ENCODE results near the gene PKD2.

PKD2 gene

DNA sequence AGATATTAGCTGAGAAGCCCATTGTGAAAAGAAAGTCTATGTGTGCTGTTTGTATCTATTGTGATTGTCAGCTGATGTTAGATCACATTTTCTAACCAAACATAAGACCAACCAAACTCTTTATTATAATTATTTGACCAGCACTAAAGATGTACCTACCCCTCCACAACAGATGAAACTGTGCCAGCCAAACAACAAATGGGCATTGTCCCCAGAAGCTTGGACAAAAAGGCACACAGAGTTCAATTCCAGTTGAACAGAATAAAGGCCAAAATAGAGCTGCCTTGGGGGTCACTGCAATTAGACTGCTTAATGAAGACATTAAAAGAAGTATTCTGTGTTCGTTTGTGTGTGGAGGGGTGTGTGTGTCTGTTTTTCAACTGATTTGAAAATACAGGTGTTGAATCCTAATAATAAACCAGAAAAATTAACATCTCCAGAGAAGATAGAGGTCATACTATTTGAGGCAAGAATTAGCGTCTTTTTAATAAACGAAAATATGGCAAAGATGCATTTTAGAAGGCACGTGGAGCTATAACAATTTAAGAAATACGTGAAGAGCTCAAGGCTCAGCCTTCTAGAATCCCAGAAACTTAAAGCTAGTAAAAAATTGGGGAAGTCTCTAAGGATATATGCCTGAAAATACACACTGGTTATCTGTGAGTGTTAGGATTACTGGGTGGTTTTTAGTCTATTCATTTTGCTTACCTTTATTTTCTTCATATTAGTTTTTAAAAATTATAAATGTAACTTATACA is 29.7 kb upstream of the PKD2 start:
- Histone ChIP-seq H3K4me3 (ENCODE audit: low read length) (no peak overlapping the region), H3K4me1 (ENCODE audit: control insufficient read depth, low read depth, low read length) (peaks cover 30% of the 10 kb centered on the region), H3K27me3 (ENCODE audit: control insufficient read depth, insufficient read depth, low read length) (no peaks in the 10 kb centered on the region), H3K9ac (ENCODE audit: low read length) (no peak overlapping the region), H3K27ac (ENCODE audit: low read length) (no peak overlapping the region), H3K36me3 (ENCODE audit: control insufficient read depth, low read depth, low read length) (peaks cover 3% of the 10 kb centered on the region), H3K9me3 (ENCODE audit: control insufficient read depth, low read depth, low read length) (no peaks in the 10 kb centered on the region)

DNA sequence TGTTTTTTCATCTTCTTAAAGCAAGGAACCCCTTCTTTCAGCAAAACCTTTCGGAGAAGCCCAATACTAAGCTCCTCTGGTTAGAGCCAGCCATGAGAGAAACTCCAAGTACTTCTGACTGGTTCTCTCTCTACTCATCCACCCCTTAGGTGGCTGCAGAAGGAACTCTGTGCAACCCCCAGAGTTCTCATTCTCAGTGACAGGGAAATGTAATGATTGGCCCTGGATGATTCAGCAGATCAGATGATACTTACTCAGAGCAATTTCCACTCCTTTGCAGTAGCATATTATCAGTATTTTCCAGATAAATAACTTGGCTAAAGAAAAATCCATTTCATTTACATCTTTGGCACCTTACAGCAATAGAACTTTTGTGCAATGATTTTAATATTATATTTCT is 28.8 kb upstream of the PKD2 start:
- no peak overlapping the region for H3K9ac ChIP-seq (ENCODE audit: low read length)
- no peak overlapping the region for H3K4me3 ChIP-seq (ENCODE audit: low read length)
- H3K27me3 ChIP-seq (ENCODE audit: control insufficient read depth, insufficient read depth, low read length), result no peaks in the 10 kb centered on the region
- H3K4me1 ChIP-seq (ENCODE audit: control insufficient read depth, low read depth, low read length), result peaks cover 21% of the 10 kb centered on the region
- no peak overlapping the region for H3K27ac ChIP-seq (ENCODE audit: low read length)
- peaks cover 3% of the 10 kb centered on the region for H3K36me3 ChIP-seq (ENCODE audit: control insufficient read depth, low read depth, low read length)
- H3K9me3 ChIP-seq (ENCODE audit: control insufficient read depth, low read depth, low read length), result no peaks in the 10 kb centered on the region

DNA sequence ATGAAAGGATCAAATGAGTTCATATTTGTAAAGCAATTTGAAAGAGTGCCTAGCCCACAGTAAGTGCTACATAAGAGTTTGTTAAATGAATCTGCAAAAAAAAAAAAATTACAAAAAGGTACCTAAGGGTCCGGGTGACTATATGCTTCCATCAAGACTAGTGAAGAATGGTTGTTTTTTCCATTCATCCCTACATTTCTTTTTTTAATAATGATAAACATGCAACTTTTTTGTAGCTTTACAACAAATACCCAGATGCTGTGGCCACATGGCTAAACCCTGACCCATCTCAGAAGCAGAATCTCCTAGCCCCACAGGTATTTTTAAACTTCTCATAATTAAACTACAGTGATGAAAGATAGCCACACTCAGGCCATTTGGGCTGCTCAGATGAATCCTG is 27.6 kb upstream of the PKD2 start:
- Histone ChIP-seq H3K27ac (ENCODE audit: low read length) (no peak overlapping the region), H3K36me3 (ENCODE audit: control insufficient read depth, low read depth, low read length) (peaks cover 3% of the 10 kb centered on the region), H3K27me3 (ENCODE audit: control insufficient read depth, insufficient read depth, low read length) (no peaks in the 10 kb centered on the region), H3K4me3 (ENCODE audit: low read length) (no peak overlapping the region), H3K9ac (ENCODE audit: low read length) (no peak overlapping the region), H3K4me1 (ENCODE audit: control insufficient read depth, low read depth, low read length) (peaks cover 14% of the 10 kb centered on the region), H3K9me3 (ENCODE audit: control insufficient read depth, low read depth, low read length) (no peaks in the 10 kb centered on the region)

DNA sequence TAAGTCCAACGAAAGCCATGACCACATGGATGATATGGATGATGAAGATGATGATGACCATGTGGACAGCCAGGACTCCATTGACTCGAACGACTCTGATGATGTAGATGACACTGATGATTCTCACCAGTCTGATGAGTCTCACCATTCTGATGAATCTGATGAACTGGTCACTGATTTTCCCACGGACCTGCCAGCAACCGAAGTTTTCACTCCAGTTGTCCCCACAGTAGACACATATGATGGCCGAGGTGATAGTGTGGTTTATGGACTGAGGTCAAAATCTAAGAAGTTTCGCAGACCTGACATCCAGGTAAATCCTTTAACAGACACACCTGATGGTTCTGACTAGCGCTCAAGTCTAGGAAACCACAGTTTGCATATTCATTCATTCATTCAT is 25.9 kb upstream of the PKD2 start:
- peaks cover 3% of the 10 kb centered on the region for H3K36me3 ChIP-seq (ENCODE audit: control insufficient read depth, low read depth, low read length)
- H3K9ac ChIP-seq (ENCODE audit: low read length), result no peak overlapping the region
- no peaks in the 10 kb centered on the region for H3K27me3 ChIP-seq (ENCODE audit: control insufficient read depth, insufficient read depth, low read length)
- H3K27ac ChIP-seq (ENCODE audit: low read length), result no peak overlapping the region
- no peaks in the 10 kb centered on the region for H3K9me3 ChIP-seq (ENCODE audit: control insufficient read depth, low read depth, low read length)
- no peak overlapping the region for H3K4me3 ChIP-seq (ENCODE audit: low read length)
- H3K4me1 ChIP-seq (ENCODE audit: control insufficient read depth, low read depth, low read length), result no peaks in the 10 kb centered on the region

- H3K4me1 ChIP-seq (ENCODE audit: control insufficient read depth, low read depth, low read length), result no peaks in the 10 kb centered on the region
- H3K9me3 ChIP-seq (ENCODE audit: control insufficient read depth, low read depth, low read length), result no peaks in the 10 kb centered on the region
- H3K9ac ChIP-seq (ENCODE audit: low read length), result no peak overlapping the region
- no peak overlapping the region for H3K4me3 ChIP-seq (ENCODE audit: low read length)
- no peaks in the 10 kb centered on the region for H3K27me3 ChIP-seq (ENCODE audit: control insufficient read depth, insufficient read depth, low read length)
- peaks cover 3% of the 10 kb centered on the region for H3K36me3 ChIP-seq (ENCODE audit: control insufficient read depth, low read depth, low read length)
- H3K27ac ChIP-seq (ENCODE audit: low read length), result no peak overlapping the region
Measured at GRCh38 chr4:87982036-87982435, 25.4 kb upstream of the PKD2 start.

GRCh38 chr4:87982446-87983010 is 24.9 kb upstream of the PKD2 start:
- H3K9me3 ChIP-seq (ENCODE audit: control insufficient read depth, low read depth, low read length), result no peaks in the 10 kb centered on the region
- peaks cover 3% of the 10 kb centered on the region for H3K36me3 ChIP-seq (ENCODE audit: control insufficient read depth, low read depth, low read length)
- H3K4me1 ChIP-seq (ENCODE audit: control insufficient read depth, low read depth, low read length), result no peaks in the 10 kb centered on the region
- no peak overlapping the region for H3K9ac ChIP-seq (ENCODE audit: low read length)
- no peak overlapping the region for H3K4me3 ChIP-seq (ENCODE audit: low read length)
- no peaks in the 10 kb centered on the region for H3K27me3 ChIP-seq (ENCODE audit: control insufficient read depth, insufficient read depth, low read length)
- H3K27ac ChIP-seq (ENCODE audit: low read length), result no peak overlapping the region

DNA sequence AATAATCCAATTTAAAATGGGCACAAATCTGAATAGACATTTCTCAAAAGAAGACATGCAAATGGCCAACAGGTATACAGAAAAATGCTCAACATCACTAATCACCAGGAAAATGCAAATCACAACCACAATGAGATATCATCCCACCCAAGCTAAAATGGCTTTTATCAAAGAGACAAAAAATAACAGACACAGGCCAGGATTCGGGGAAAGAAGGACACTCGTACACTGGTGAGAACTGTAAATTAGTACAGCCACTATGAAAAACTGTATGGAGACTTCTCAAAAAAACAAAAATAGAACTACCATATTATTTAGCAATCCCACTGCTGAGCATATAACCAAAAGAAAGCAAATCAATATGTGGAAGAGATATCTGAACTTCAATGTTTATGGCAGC is 23.4 kb upstream of the PKD2 start:
- H3K27me3 ChIP-seq (ENCODE audit: control insufficient read depth, insufficient read depth, low read length), result no peaks in the 10 kb centered on the region
- H3K4me1 ChIP-seq (ENCODE audit: control insufficient read depth, low read depth, low read length), result no peaks in the 10 kb centered on the region
- H3K9ac ChIP-seq (ENCODE audit: low read length), result no peak overlapping the region
- H3K9me3 ChIP-seq (ENCODE audit: control insufficient read depth, low read depth, low read length), result no peaks in the 10 kb centered on the region
- H3K27ac ChIP-seq (ENCODE audit: low read length), result no peak overlapping the region
- peaks cover 3% of the 10 kb centered on the region for H3K36me3 ChIP-seq (ENCODE audit: control insufficient read depth, low read depth, low read length)
- no peak overlapping the region for H3K4me3 ChIP-seq (ENCODE audit: low read length)

DNA sequence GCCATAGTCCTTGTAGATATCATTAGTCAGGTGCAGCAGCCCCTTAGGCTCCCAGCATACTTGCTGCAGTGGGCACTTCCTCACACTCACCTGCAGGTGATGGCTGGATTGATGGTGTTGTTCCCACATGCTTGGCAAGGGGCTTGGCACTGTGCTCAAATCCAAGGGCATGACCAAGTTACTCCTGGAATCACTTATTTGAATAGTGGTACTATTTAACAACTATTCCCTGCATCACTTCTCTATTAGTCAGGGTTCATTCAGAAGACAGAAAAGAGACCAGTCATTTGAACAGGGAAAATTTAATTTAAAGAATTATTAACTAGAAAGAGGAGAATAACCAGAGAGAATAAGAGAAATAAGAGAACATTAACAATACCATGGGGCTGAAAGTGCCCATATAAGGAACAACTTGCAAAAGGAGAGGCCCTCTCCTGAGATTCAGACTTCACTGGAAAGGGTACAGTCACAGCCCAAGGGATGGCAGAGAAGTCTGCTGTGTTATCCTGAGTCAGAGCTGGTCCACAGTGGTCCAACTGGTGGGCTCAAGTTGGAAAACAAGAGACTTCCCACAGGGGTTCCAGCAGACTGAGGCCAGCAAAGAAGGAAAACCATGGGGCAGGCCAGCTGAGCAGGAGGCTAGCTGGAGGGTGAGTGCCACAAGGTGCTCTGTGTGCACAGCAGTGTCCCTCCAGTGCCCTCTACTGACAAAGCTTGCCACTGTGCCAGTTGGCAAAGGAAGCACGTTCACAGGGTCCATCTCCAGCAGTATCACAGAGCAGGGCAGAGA is 22.1 kb upstream of the PKD2 start:
- H3K9ac ChIP-seq (ENCODE audit: low read length), result no peak overlapping the region
- H3K27ac ChIP-seq (ENCODE audit: low read length), result no peak overlapping the region
- H3K27me3 ChIP-seq (ENCODE audit: control insufficient read depth, insufficient read depth, low read length), result no peaks in the 10 kb centered on the region
- no peak overlapping the region for H3K4me3 ChIP-seq (ENCODE audit: low read length)
- peaks cover 3% of the 10 kb centered on the region for H3K36me3 ChIP-seq (ENCODE audit: control insufficient read depth, low read depth, low read length)
- H3K9me3 ChIP-seq (ENCODE audit: control insufficient read depth, low read depth, low read length), result no peaks in the 10 kb centered on the region
- H3K4me1 ChIP-seq (ENCODE audit: control insufficient read depth, low read depth, low read length), result no peaks in the 10 kb centered on the region

DNA sequence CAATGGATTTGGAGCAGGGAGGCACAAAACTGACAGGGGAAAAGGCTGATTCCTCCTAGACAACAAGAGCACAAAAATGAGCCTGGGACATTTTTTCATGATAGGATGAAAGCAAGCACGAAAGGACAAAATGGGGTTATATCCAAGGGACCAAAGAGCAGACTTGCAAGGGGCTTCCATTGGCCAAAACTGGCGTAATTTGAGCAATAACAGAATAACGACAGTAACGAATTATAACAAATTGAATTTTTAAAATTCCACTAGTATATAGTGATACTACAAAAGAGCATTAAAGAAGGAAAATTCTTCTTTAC is 21.6 kb upstream of the PKD2 start:
- Histone ChIP-seq H3K27me3 (ENCODE audit: control insufficient read depth, insufficient read depth, low read length) (no peaks in the 10 kb centered on the region), H3K9me3 (ENCODE audit: control insufficient read depth, low read depth, low read length) (no peaks in the 10 kb centered on the region), H3K4me3 (ENCODE audit: low read length) (no peak overlapping the region), H3K36me3 (ENCODE audit: control insufficient read depth, low read depth, low read length) (peaks cover 3% of the 10 kb centered on the region), H3K4me1 (ENCODE audit: control insufficient read depth, low read depth, low read length) (no peaks in the 10 kb centered on the region), H3K27ac (ENCODE audit: low read length) (no peak overlapping the region), H3K9ac (ENCODE audit: low read length) (no peak overlapping the region)

GRCh38 chr4:87986508-87986907 is 20.9 kb upstream of the PKD2 start:
- no peaks in the 10 kb centered on the region for H3K9me3 ChIP-seq (ENCODE audit: control insufficient read depth, low read depth, low read length)
- H3K27ac ChIP-seq (ENCODE audit: low read length), result no peak overlapping the region
- H3K4me1 ChIP-seq (ENCODE audit: control insufficient read depth, low read depth, low read length), result no peaks in the 10 kb centered on the region
- no peak overlapping the region for H3K4me3 ChIP-seq (ENCODE audit: low read length)
- no peak overlapping the region for H3K9ac ChIP-seq (ENCODE audit: low read length)
- H3K36me3 ChIP-seq (ENCODE audit: control insufficient read depth, low read depth, low read length), result peaks cover 2% of the 10 kb centered on the region
- no peaks in the 10 kb centered on the region for H3K27me3 ChIP-seq (ENCODE audit: control insufficient read depth, insufficient read depth, low read length)

DNA sequence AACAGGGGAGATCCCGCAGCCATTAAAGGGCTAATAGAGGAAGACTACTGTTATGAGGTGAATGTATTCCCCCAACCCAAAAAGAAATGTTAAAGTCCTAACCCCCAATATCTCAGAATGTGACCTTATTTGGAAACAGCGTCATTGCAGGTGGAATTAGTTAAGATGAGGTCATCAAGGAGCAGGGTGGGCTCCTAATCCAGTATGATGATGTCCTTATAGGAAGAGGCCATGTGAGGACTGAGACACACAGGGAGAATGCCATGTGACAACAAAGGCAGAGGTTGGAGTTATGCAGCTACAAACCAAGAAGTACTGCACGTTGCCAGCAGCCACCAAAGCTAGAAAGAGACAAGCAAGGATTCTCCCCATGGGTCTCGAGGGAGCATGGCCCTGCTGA is 17.7 kb upstream of the PKD2 start:
- no peaks in the 10 kb centered on the region for H3K4me1 ChIP-seq (ENCODE audit: control insufficient read depth, low read depth, low read length)
- no peaks in the 10 kb centered on the region for H3K36me3 ChIP-seq (ENCODE audit: control insufficient read depth, low read depth, low read length)
- no peak overlapping the region for H3K27ac ChIP-seq (ENCODE audit: low read length)
- H3K9me3 ChIP-seq (ENCODE audit: control insufficient read depth, low read depth, low read length), result no peaks in the 10 kb centered on the region
- H3K4me3 ChIP-seq (ENCODE audit: low read length), result no peak overlapping the region
- no peaks in the 10 kb centered on the region for H3K27me3 ChIP-seq (ENCODE audit: control insufficient read depth, insufficient read depth, low read length)
- H3K9ac ChIP-seq (ENCODE audit: low read length), result no peak overlapping the region

GRCh38 chr4:87995435-87995834 is 12.0 kb upstream of the PKD2 start:
- Histone ChIP-seq H3K27me3 (ENCODE audit: control insufficient read depth, insufficient read depth, low read length) (no peaks in the 10 kb centered on the region), H3K9me3 (ENCODE audit: control insufficient read depth, low read depth, low read length) (no peaks in the 10 kb centered on the region), H3K4me1 (ENCODE audit: control insufficient read depth, low read depth, low read length) (peaks cover 10% of the 10 kb centered on the region), H3K36me3 (ENCODE audit: control insufficient read depth, low read depth, low read length) (no peaks in the 10 kb centered on the region), H3K9ac (ENCODE audit: low read length) (no peak overlapping the region), H3K4me3 (ENCODE audit: low read length) (no peak overlapping the region), H3K27ac (ENCODE audit: low read length) (no peak overlapping the region)
